Astrocyte (in vitro differentiated cells and primary cell): ENCODE measurements around the gene TMED4.

Experiments
- EZH2 ChIP-seq: IDR thresholded peaks from 2 replicates; pipeline ENCODE4 v1.6.1; 2012; ENCODE audit warnings: mild to moderate bottlenecking, low read length, inconsistent platforms; ENCODE audit not compliant: insufficient read depth
- TF ChIP-seq, protein P1 (sequence below): IDR thresholded peaks from 2 replicates; pipeline ENCODE4 v1.5.1; 2011; ENCODE audit warnings: low read depth, mild to moderate bottlenecking, inconsistent platforms, low read length, moderate library complexity; ENCODE audit not compliant: insufficient read depth

DNA sequence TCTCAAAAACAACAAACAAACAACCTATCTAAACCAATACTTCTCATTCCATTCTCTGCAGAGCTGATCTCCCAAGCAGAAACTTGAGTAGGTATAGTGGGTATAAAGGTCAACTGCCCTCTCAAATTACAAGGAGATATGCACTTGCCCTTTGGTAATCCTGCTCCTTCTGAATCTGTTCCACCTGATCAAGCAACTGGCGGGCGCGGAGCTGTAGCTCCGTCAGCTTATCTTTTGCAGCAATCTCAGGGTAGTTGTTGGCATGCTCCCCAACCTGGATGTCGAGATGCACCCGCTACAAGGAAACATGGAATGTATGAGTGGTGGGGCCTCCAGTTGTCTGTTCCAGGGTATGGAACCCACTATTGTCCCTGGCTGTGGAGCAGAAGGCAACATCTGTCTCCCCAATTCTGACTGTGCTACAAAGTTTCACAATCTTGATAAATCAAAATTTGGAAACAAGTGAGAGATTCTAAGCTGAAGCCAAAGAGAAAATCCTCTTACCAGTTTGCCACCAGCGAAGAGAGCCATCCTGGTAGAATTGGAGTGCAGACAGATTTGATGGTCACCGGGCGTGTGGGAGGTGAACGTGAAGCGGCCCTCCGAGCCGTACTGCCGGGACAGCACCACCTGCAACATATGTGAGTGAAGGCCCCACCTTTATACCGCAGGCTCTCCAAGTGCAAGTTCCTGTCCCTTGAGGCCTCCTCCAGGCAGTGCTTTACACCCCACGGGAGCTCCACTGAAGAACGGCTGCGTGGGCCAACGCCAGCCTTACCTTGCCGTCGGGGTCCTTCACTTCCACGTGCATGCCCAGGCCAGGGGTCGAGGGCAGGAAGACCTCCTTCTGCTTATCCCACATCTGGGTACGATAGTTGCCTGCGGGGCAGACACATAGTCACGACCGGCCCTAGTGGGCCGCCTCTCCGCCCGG, 819 bp downstream of the TMED4 start:
- TF ChIP-seq, protein P1, sequence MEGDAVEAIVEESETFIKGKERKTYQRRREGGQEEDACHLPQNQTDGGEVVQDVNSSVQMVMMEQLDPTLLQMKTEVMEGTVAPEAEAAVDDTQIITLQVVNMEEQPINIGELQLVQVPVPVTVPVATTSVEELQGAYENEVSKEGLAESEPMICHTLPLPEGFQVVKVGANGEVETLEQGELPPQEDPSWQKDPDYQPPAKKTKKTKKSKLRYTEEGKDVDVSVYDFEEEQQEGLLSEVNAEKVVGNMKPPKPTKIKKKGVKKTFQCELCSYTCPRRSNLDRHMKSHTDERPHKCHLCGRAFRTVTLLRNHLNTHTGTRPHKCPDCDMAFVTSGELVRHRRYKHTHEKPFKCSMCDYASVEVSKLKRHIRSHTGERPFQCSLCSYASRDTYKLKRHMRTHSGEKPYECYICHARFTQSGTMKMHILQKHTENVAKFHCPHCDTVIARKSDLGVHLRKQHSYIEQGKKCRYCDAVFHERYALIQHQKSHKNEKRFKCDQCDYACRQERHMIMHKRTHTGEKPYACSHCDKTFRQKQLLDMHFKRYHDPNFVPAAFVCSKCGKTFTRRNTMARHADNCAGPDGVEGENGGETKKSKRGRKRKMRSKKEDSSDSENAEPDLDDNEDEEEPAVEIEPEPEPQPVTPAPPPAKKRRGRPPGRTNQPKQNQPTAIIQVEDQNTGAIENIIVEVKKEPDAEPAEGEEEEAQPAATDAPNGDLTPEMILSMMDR, result no peak
- no peak for TF ChIP-seq EZH2
